Measurements from ENCODE around the gene LUC7L3. TPM values are rescaled to one million over a fixed set of nuclear protein-coding genes. Genes with fewer than 3 reads are reported as not detected.

LUC7L3 gene
- total and polyA plus RNA-seq, 12 donors = 33.7 to 188 (median 46.8) TPM

DNA sequence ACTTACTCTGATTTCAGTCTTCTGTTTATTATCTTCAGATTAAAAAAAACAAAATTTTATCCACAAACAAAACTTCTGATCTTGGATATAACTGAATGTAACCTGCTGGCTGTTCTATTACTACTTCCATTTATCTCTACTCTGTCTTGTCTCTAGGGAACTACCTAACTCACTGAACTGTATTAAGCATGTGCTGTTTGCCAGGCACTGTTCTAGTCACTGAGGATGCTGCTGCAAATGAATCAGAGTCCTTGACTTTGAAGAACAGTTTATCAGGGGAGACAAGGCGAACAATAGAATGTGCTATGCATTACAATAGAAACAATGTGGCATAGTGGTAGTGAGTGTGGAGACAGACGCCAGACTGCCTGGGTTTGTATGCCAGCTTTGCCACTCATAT lies 9.4 kb upstream of the LUC7L3 start:
- no peak overlapping the region for H3K4me3 ChIP-seq
- H3K9me3 ChIP-seq = no peaks in the 10 kb centered on the region
- DNase-seq (no peak), ATAC-seq (no peak)
- TF ChIP-seq, protein P1, sequence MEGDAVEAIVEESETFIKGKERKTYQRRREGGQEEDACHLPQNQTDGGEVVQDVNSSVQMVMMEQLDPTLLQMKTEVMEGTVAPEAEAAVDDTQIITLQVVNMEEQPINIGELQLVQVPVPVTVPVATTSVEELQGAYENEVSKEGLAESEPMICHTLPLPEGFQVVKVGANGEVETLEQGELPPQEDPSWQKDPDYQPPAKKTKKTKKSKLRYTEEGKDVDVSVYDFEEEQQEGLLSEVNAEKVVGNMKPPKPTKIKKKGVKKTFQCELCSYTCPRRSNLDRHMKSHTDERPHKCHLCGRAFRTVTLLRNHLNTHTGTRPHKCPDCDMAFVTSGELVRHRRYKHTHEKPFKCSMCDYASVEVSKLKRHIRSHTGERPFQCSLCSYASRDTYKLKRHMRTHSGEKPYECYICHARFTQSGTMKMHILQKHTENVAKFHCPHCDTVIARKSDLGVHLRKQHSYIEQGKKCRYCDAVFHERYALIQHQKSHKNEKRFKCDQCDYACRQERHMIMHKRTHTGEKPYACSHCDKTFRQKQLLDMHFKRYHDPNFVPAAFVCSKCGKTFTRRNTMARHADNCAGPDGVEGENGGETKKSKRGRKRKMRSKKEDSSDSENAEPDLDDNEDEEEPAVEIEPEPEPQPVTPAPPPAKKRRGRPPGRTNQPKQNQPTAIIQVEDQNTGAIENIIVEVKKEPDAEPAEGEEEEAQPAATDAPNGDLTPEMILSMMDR (IDR thresholded peaks at IDR 0.05) = no peak
- peak overlapping the region in 1 of 10 donors; percentile 93 for H3K27ac ChIP-seq
- H3K4me1 ChIP-seq = peaks cover 8 to 46% (median 38%) of the 10 kb centered on the region in 9 donors
- no peaks in the 10 kb centered on the region for H3K27me3 ChIP-seq
- intact Hi-C loops (cut with DNase I) = no loop called here
- peaks cover 0 to 10% (median 0%) of the 10 kb centered on the region in 9 donors for H3K36me3 ChIP-seq
- WGBS, 2 donors = 89 to 91% methylated on average over 2 of the region's 2 CpGs

DNA sequence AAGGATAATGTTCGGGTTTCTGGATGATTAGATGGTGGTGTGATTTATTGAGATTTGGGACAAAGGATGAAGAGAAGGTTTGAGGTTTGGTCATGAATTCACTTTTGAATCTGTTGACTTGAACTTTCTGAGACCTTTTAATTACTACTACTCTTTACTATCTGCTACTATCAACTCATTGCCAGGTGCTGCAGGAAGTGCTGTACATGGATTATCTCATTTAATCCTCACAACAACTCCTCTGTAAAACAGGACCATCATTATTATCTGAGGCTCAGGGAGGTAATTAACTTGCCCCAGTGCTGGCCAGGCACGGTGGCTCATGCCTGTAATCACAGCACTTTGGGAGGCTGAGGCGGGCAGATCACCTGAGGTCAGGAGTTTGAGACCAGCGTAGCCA lies 8.8 kb upstream of the LUC7L3 start:
- WGBS, 2 donors = 87 to 94% methylated on average over 4 of the region's 4 CpGs
- H3K9me3 ChIP-seq = no peaks in the 10 kb centered on the region
- H3K4me3 ChIP-seq = no peak overlapping the region
- peaks cover 8 to 45% (median 34%) of the 10 kb centered on the region in 9 donors for H3K4me1 ChIP-seq
- intact Hi-C loops (cut with DNase I) = no loop called here
- peak overlapping the region in 1 of 10 donors; percentile 93 for H3K27ac ChIP-seq
- ATAC-seq = no peak
- peaks cover 0 to 4% (median 0%) of the 10 kb centered on the region in 9 donors for H3K36me3 ChIP-seq
- TF ChIP-seq, protein P1 (IDR thresholded peaks at IDR 0.05) = no peak
- no peak for DNase-seq
- H3K27me3 ChIP-seq = no peaks in the 10 kb centered on the region

DNA sequence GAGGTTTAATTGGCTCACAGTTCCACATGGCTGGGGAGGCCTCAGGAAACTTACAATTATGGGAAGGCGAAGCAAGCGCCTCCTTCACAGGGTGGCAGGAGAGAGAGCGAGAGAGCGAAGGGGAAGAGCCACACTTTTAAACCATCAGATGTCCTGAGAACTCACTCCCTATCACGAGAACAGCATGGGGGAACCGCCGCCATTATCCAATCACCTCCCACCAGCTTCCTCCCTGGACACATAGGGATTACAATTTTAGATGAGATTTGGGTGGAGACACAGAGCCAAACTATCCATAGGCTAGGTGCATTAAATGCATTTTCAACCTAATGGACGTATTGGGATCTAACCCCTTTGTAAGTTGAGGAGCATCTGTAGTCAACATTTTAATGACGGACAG lies 6.8 kb upstream of the LUC7L3 start:
- H3K9me3 ChIP-seq = no peaks in the 10 kb centered on the region
- intact Hi-C loops (cut with DNase I) = no loop called here
- no peaks in the 10 kb centered on the region for H3K36me3 ChIP-seq
- no peak for DNase-seq
- H3K27me3 ChIP-seq = no peaks in the 10 kb centered on the region
- no peak overlapping the region for H3K4me3 ChIP-seq
- no peak for ATAC-seq
- peaks cover 8 to 36% (median 18%) of the 10 kb centered on the region in 9 donors for H3K4me1 ChIP-seq
- TF ChIP-seq, protein P1 (IDR thresholded peaks at IDR 0.05) = no peak
- no peak overlapping the region for H3K27ac ChIP-seq
- WGBS, 2 donors = 77 to 79% methylated on average over 9 of the region's 9 CpGs

DNA sequence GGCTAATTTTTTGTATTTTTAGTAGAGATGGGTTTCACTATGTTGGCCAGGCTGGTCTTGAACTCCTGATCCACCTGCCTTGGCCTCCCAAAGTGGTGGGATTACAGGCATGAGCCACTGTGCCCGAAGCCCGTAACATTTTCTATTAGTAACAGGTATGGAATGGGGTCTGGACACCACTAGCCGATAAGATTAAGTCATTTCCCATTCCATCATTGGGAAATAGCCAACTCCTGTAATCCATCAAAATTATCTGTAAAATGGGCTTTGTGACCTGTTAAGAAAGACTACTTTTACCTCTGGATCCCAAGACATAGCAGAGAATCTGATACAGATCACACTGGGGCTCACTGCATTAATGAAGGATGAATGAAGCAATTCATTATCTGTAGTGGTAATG lies 3.9 kb upstream of the LUC7L3 start:
- intact Hi-C loops (cut with DNase I) = no loop called here
- H3K4me3 ChIP-seq = no peak overlapping the region
- no peaks in the 10 kb centered on the region for H3K9me3 ChIP-seq
- peaks cover 0 to 19% (median 4%) of the 10 kb centered on the region in 9 donors for H3K4me1 ChIP-seq
- no peaks in the 10 kb centered on the region for H3K27me3 ChIP-seq
- WGBS, 2 donors = 82 to 90% methylated on average over 3 of the region's 3 CpGs
- no peaks in the 10 kb centered on the region for H3K36me3 ChIP-seq
- DNase-seq (no peak), ATAC-seq (no peak)
- TF ChIP-seq, protein P1 (IDR thresholded peaks at IDR 0.05) = no peak
- H3K27ac ChIP-seq = no peak overlapping the region
